ENCODE results near the gene NT5DC2.

DNA sequence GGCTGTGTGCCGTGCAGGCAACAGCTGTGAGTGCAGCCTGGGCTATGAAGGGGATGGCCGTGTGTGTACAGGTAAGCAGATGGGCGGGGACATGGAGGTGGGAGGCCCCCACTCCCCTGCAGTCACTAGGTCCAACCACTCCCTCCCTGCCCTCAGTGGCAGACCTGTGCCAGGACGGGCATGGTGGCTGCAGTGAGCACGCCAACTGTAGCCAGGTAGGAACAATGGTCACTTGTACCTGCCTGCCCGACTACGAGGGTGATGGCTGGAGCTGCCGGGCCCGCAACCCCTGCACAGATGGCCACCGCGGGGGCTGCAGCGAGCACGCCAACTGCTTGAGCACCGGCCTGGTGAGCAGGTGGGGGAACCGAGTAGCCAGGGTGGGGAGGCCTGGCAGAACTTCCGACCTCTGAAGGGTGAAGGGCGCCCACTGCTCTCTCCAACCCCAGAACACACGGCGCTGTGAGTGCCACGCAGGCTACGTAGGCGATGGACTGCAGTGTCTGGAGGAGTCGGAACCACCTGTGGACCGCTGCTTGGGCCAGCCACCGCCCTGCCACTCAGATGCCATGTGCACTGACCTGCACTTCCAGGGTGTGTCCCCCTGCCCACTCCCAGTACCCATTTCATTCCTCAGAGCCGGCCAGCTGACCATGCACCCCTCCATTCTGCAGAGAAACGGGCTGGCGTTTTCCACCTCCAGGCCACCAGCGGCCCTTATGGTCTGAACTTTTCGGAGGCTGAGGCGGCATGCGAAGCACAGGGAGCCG, 11.6 kb downstream of the NT5DC2 start:
- no peak for TF ChIP-seq GATA2 (IDR thresholded peaks at IDR 0.05; ENCODE audit: low read depth, low read length)
- TF ChIP-seq GATA3 (IDR thresholded peaks at IDR 0.05; ENCODE audit: low read depth, low read length) = no peak

Measured in SH-SY5Y (cell line).